Memory B cell (primary cell): Measurements from ENCODE around the gene ARHGAP31.
"Not testable (repeated sequence)": the region's sequence is repeated elsewhere in the genome, so short reads cannot be mapped to it uniquely, and the experiment has no call there.

ENCODE experiments used
- ATAC-seq: fragments of 150-1000 bp; cut with Tn5 transposase; 2 replicates; pipeline ENCODE4 v1.10.0; 2021; ENCODE audit warnings: low read depth, mild to moderate bottlenecking, moderate library complexity
- DNase-seq, 2 donors: peaks; one replicate each; pipeline ENCODE4 v3.0.0; 2022; ENCODE audit warnings: low spot score in 2 of 2
- H3K27ac Mint-ChIP-seq: one replicate; pipeline ENCODE4 v1.8.0; 2022; ENCODE audit warnings: mild to moderate bottlenecking, moderate library complexity, mixed read lengths
- H3K27me3 Mint-ChIP-seq: one replicate; pipeline ENCODE4 v1.8.0; 2022; ENCODE audit warnings: mixed read lengths
- H3K36me3 Mint-ChIP-seq: one replicate; pipeline ENCODE4 v1.8.0; 2022; ENCODE audit warnings: mild to moderate bottlenecking, mixed read lengths
- H3K4me1 Mint-ChIP-seq: one replicate; pipeline ENCODE4 v1.8.0; 2022; ENCODE audit warnings: mixed read lengths
- H3K4me3 Mint-ChIP-seq: one replicate; pipeline ENCODE4 v1.8.0; 2022; ENCODE audit warnings: mild to moderate bottlenecking, moderate library complexity, mixed read lengths
- H3K9me3 Mint-ChIP-seq: one replicate; pipeline ENCODE4 v1.8.0; 2022; ENCODE audit warnings: mixed read lengths

Gene ARHGAP31

DNA sequence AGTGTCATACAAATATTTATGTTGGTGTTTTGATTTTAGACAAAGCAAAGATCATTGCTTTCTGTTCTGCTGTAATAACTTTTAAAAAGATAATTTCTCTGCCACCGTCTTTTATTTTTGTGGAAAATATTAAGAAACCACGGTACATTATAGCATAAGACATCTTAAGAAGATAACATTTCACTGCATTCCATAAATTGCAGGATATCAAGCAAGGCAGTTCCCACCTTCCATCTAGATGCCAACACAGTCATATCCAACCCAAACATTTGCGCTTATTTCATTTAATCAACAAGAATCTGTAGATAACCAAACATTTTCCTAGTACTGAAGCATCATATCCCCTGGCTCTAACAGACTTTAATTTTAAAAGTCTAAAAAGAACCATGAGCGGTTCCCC, 25.1 kb downstream of the ARHGAP31 start:
- Mint-ChIP-seq H3K4me3 (no peak overlapping the region), H3K9me3 (no peaks in the 10 kb centered on the region), H3K27me3 (no peaks in the 10 kb centered on the region), H3K36me3 (peaks cover 6% of the 10 kb centered on the region), H3K4me1 (peaks cover 37% of the 10 kb centered on the region), H3K27ac (peak overlapping the region; percentile 98)
- ATAC-seq, result no peak
- DNase-seq, result no peak

DNA sequence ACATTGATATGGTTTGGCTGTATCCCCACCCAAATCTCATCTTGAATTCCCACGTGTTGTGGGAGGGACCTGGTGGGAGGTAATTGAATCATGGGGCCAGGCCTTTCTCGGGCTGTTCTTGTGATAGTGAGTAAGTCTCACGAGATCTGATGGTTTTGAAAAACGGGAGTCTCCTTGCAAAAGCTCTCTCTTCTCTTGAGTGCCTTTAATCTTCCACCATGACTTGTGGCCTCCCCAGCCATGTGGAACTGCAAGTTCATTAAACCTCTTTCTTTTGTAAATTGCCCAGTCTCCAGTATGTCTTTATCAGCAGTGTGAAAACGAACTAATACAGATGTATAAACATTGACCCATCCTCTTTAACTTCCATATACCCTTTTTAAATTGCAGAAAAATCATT, 26.6 kb downstream of the ARHGAP31 start:
- H3K36me3 Mint-ChIP-seq, ATAC-seq, H3K9me3 Mint-ChIP-seq, H3K27me3 Mint-ChIP-seq, DNase-seq, H3K4me3 Mint-ChIP-seq: not testable (repeated sequence)
- Mint-ChIP-seq H3K27ac (peak overlapping the region; percentile 98), H3K4me1 (peaks cover 35% of the 10 kb centered on the region)

DNA sequence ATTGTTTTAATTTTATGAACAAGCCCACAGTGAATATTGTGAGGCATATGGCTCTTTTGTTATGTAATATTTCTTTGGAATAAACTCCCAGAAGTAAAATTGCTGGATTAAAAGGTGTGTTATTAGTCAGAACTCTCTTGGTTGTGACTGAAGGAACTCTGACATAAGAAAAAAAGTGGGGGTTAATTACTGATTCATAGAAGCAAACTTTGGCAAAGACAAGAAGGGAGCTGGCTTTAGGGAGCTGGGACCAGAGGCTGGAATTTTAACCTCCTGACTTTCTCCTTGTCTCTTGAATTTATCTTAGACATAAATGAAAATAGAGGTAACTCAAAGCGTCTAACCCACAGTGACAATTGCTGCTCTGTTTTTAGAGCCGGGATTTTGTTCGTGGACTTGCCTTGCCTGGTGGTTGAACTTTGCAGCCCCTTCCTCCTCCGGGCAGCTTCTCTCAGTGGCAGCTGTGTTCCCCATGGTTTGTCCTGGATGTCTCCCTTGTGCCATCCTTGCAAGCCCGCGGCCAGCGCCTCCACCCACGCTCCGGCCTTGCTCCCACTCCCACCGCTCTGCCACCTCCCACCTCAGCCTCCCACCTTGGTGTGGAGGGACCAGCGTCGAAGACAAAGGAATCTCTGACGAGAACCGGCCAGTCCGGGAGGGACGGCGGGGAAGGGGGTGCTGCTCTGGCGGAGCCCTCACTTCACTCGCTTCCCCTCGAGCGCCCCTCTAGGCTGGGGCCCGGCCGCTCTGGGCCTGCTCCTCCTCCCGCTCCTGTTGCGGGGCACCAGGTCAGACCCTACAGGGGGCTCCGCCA, 28.0 kb downstream of the ARHGAP31 start:
- ATAC-seq, result peak; percentile 13
- Mint-ChIP-seq H3K9me3 (no peaks in the 10 kb centered on the region), H3K27ac (peak overlapping the region; percentile 98), H3K4me1 (peaks cover 35% of the 10 kb centered on the region), H3K36me3 (peaks cover 4% of the 10 kb centered on the region), H3K27me3 (no peaks in the 10 kb centered on the region), H3K4me3 (peak overlapping the region; percentile 95)
- DNase-seq, result no peak

DNA sequence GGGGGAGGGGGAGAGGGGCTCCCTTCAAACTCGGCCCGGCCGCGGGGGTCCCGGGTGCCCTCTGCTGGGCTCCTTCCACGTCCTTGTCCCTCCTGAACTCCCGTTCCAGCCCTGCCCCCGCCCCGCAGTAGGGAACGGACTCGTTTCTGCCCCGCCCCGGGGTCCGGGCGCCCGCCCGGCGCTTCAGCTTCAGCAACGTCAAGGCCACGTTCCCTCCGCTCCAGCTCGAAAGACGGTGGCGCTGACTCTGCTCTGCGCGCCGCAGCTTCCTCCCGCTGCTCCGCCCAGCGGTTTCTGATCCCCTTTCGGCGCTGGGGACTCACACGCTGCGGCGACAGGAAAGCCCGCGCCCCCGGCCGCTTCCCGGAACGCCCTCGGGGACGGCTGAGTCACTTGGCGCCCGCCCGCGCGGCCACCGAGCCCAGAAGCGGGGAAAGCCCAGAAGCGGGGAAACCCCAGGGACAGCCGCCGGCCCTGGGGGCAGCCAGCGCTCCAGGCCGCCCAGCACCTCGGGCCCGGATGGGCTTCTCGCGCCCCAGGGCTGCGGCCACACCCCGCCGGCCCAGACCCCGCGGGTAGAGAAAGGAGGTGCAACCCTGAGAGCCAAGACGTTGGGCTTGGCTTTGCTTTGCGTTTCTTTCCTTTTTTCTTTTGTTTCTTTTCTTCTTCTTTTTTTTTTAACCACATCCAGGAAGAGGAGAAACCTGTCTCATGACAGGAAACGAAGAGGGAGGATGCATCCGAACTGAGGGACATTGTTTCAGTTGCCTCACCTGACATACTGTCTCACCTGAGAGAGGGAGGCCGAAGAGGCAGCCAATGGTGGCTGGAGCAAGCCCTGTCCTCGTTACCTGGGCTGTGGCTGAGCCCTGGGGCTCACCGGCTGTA, 28.9 kb downstream of the ARHGAP31 start:
- Mint-ChIP-seq H3K36me3 (no peaks in the 10 kb centered on the region), H3K27ac (peak overlapping the region; percentile 98), H3K4me3 (peak overlapping the region; percentile 95), H3K9me3 (no peaks in the 10 kb centered on the region), H3K27me3 (no peaks in the 10 kb centered on the region), H3K4me1 (peaks cover 35% of the 10 kb centered on the region)
- DNase-seq (peak; percentile 94 to 95), ATAC-seq (peak; percentile 83)

DNA sequence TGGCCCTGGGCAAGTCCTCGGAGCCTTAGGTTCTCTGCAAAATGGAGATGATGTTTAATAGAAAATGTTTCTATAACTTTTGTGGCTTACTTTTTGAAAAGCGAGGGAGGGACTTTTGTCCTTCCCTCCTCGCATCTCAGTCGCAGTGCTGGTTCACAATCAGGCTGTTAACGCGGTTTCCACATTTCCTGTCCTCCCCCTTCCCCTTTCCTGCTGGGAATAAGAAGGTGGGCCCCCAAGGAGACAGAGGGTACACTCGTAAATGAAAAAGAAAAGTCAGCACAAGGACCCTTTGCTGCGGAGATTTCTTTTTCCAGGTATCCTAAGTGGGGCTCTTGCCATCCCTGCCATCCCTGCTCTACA, 29.5 kb downstream of the ARHGAP31 start:
- Mint-ChIP-seq H3K4me3 (peak overlapping the region; percentile 95), H3K4me1 (peaks cover 37% of the 10 kb centered on the region), H3K36me3 (no peaks in the 10 kb centered on the region), H3K27me3 (no peaks in the 10 kb centered on the region), H3K9me3 (no peaks in the 10 kb centered on the region), H3K27ac (peak overlapping the region; percentile 98)
- DNase-seq (no peak), ATAC-seq (no peak)

DNA sequence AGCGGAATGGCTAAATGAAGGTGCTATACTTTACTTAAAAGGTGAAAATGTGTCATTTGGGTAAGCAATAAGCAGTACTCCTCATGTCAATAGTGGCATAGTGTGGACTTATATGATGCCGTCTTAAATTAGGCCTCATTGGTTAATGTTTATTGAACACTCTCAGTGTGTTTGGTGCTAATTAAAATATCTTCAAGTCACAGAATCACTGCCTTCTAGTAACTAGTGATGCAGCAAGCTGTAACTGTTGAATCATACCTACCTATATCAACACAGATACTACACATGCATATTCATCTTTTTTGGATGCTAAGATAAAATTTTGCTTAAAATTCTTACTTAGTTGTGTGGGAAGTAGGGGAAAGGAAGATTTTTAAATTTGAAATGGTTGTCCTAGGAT, 30.7 kb downstream of the ARHGAP31 start:
- Mint-ChIP-seq H3K27ac (peak overlapping the region; percentile 98), H3K9me3 (no peaks in the 10 kb centered on the region), H3K36me3 (peaks cover 3% of the 10 kb centered on the region), H3K4me1 (peaks cover 35% of the 10 kb centered on the region), H3K4me3 (no peak overlapping the region), H3K27me3 (no peaks in the 10 kb centered on the region)
- no peak for ATAC-seq
- DNase-seq, result no peak

DNA sequence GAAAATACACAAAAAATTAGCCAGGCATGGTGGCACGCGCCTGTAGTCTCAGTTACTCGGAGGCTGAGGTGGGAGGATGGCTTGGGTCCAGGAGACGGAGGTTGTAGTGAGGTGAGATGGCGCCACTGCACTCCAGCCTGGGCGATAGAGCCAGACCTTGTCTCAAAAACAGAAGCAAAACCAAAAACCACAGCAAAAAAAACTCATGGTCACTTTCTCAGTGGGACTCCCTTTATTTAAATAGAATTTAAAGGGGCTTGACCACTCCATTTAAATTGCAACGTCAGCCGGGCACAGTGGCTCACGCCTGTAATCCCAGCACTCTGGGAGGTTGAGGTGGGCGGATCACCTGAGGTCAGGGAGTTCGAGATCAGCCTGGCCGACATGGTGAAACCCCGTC, 32.8 kb downstream of the ARHGAP31 start:
- no peaks in the 10 kb centered on the region for H3K27me3 Mint-ChIP-seq
- H3K36me3 Mint-ChIP-seq, result peaks cover 3% of the 10 kb centered on the region
- peak overlapping the region; percentile 5 for H3K4me3 Mint-ChIP-seq
- H3K9me3 Mint-ChIP-seq, result no peaks in the 10 kb centered on the region
- DNase-seq (no peak), ATAC-seq (no peak)
- no peak overlapping the region for H3K27ac Mint-ChIP-seq
- peaks cover 25% of the 10 kb centered on the region for H3K4me1 Mint-ChIP-seq

DNA sequence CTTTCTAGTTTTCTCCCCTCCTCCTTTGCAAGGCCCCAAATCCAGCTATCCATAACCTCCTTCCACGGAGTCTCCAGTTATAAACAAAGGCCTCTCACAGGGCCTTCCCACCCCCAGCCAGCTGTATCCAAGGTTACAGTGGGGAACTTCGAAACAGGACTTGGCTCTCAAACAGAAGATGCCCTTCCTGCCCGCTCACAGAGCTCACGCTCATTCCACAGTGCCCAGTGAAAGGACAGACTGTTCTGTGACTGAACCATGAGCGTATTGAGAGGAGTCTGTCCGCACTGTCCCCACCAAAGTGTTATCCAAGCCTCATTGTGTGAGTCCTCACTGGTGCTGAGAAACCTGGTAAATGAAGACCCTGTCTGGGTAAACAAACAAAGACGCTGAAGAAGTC, 35.4 kb downstream of the ARHGAP31 start:
- Mint-ChIP-seq H3K4me1 (peaks cover 18% of the 10 kb centered on the region), H3K36me3 (peaks cover 3% of the 10 kb centered on the region), H3K4me3 (no peak overlapping the region), H3K9me3 (no peaks in the 10 kb centered on the region), H3K27ac (no peak overlapping the region), H3K27me3 (no peaks in the 10 kb centered on the region)
- DNase-seq, result no peak
- ATAC-seq, result no peak

DNA sequence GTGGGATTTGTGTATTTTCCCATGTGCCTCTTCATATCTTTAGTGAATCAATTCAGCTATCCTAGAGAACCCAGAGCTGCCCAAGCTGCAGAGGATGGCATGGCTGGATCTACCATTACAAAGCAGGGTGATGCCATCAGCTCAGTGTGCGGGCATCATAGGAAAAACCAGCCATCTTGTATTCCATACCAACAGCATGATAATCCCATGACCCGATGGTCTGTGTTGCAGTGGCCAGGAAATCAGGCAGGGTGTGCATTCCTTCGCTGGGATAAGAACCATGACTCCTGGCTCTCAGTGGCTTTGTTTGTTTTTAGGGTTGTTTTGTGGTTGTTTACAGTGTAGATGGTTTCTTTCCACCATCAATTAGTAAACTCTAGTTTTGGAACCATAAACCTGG, 36.0 kb downstream of the ARHGAP31 start:
- H3K4me1 Mint-ChIP-seq, result peaks cover 16% of the 10 kb centered on the region
- no peak overlapping the region for H3K4me3 Mint-ChIP-seq
- H3K27me3 Mint-ChIP-seq, result no peaks in the 10 kb centered on the region
- no peak overlapping the region for H3K27ac Mint-ChIP-seq
- DNase-seq (no peak), ATAC-seq (no peak)
- no peaks in the 10 kb centered on the region for H3K9me3 Mint-ChIP-seq
- peaks cover 3% of the 10 kb centered on the region for H3K36me3 Mint-ChIP-seq

DNA sequence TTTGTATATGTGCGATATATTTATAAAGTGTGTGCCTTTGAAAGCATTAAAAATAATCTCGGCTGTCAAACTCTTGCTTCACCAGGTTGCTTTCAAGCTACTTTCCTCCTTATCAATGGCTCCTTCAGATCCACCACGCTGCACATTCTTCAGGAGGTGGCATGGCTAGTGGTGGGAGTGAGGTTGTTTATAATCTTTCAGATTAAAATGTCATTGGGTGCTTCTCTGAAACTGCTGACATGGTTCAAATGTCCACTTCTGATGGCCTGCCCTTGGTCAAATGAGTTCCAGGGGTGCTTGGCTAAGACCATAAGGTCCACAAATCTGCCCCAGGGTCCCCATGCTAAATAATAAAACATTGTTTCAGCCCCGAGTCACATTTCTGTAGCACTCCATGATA, 36.7 kb downstream of the ARHGAP31 start:
- peaks cover 16% of the 10 kb centered on the region for H3K4me1 Mint-ChIP-seq
- no peaks in the 10 kb centered on the region for H3K27me3 Mint-ChIP-seq
- no peak for ATAC-seq

DNA sequence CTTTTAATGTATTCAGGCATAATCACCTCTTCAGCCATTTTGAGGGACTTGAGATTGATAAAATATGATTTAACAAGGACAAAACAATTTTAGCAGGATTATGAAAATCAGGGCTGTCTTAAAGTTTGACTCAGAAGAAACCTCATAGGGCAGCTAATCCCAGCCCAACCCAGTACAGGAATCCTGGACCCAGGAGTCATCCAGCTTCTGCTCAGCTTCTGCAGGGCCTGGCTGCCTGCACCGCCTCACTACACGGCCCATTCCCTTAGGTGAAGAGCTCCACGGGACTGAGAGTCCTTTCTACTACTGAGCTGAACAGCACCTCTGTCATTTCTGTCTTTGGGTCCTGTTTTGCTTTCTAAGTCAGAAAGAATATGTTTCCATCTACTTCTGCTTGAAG, 37.5 kb downstream of the ARHGAP31 start:
- Mint-ChIP-seq H3K4me1 (peaks cover 11% of the 10 kb centered on the region), H3K36me3 (peaks cover 3% of the 10 kb centered on the region), H3K27me3 (no peaks in the 10 kb centered on the region), H3K4me3 (no peak overlapping the region), H3K27ac (no peak overlapping the region), H3K9me3 (no peaks in the 10 kb centered on the region)
- DNase-seq, result no peak
- no peak for ATAC-seq

More for the DNA sequence above, 36.7 kb downstream of the ARHGAP31 start:
- Mint-ChIP-seq H3K4me3 (no peak overlapping the region), H3K36me3 (peaks cover 3% of the 10 kb centered on the region), H3K27ac (no peak overlapping the region), H3K9me3 (no peaks in the 10 kb centered on the region)
- DNase-seq, result no peak

DNA sequence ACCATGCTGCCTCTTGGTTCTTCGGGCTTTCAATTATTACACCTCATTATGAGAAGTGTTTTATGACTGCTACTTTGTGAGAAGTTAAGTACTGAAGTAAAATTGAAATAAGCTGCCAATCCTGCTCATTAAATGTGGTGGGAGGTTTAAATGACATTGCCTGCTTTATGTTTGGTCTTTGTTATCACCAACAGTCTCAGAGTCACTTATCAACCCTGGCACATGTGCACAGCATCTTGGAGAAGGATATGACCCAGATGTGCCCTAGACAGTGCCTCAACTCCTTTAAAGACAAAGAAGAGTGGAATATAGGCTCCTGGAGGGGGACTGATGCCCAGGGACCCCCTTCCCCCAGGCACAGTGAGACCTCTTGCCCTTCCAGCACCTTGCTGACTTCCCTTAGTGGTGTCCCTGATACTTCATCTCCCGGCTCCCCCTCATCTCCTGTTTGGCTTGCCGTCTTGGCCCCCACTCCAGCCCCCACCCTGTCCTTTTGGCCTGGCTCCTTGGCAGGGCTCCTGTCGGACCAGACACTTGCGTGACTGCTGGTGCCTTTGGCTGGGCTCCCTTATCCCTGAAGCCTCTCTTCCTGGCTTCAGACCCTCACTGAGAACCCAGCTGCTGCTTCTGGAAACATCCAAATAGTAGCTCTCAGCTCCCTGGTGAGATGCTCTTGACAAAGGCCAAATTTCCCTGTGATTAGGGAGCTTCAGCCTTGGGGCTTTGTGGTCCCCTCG, 39.8 kb downstream of the ARHGAP31 start:
- Mint-ChIP-seq H3K4me1 (peaks cover 7% of the 10 kb centered on the region), H3K27me3 (no peaks in the 10 kb centered on the region), H3K36me3 (peaks cover 7% of the 10 kb centered on the region), H3K4me3 (no peak overlapping the region), H3K27ac (no peak overlapping the region), H3K9me3 (no peaks in the 10 kb centered on the region)
- DNase-seq (no peak), ATAC-seq (no peak)

DNA sequence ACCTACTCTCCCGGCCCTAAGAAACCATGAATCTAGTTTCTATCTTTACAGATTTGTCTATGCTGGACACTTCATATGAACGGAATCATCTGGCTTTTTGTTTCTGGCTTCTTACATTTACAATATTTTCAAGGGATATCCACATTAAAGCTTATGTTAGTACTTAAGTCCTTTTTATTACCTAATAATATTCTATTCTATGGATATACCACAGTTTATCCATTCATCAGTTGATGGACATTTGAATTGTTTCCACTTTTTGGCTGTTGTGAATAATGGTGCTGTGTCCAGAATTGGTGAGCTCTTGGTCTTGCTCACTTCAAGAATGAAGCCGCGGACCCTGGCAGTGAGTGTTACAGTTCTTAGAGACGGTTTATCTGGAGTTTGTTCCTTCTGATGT, 42.6 kb downstream of the ARHGAP31 start:
- H3K27me3 Mint-ChIP-seq, result no peaks in the 10 kb centered on the region
- peaks cover 4% of the 10 kb centered on the region for H3K36me3 Mint-ChIP-seq
- peaks cover 15% of the 10 kb centered on the region for H3K4me1 Mint-ChIP-seq
- no peak overlapping the region for H3K27ac Mint-ChIP-seq
- H3K9me3 Mint-ChIP-seq, result no peaks in the 10 kb centered on the region
- ATAC-seq (no peak), DNase-seq (no peak)
- H3K4me3 Mint-ChIP-seq, result no peak overlapping the region

DNA sequence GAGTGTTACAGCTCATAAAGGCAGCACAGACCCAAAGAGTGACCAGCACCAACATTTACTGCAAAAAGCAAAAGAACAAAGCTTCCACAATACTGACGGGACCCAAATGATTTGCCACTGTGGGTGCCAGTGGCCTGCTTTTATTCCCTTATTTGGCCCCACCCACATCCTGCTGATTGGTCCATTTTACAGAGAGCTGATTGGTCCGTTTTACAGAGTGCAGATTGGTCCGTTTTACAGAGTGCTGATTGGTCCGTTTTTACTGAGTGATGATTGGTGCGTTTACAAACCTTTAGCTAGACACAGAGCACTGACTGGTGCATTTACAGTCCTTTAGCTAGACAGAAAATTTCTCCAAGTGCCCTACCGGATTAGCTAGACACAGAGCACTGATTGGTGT, 43.2 kb downstream of the ARHGAP31 start:
- H3K27ac Mint-ChIP-seq, H3K4me3 Mint-ChIP-seq, H3K9me3 Mint-ChIP-seq, ATAC-seq, H3K27me3 Mint-ChIP-seq, DNase-seq, H3K36me3 Mint-ChIP-seq: not testable (repeated sequence)
- H3K4me1 Mint-ChIP-seq, result peaks cover 15% of the 10 kb centered on the region
